GM18868 (cell line): ENCODE data around the gene SLC48A1.
"Not testable (repeated sequence)": the region's sequence is repeated elsewhere in the genome, so short reads cannot be mapped to it uniquely, and the experiment has no call there.

Experiments
- ATAC-seq: cut with Tn5 transposase; IDR thresholded peaks from one replicate; pipeline ENCODE4 v1.9.1; 2021; ENCODE audit warnings: mild to moderate bottlenecking, moderate library complexity; ENCODE audit not compliant: unreplicated experiment

The SLC48A1 gene

GRCh38 chr12:47808050-47808449 lies 35.0 kb downstream of the SLC48A1 start:
- ATAC-seq, result peak; percentile 25

- ATAC-seq, result no peak
These were observed 35.7 kb downstream of the SLC48A1 start for GRCh38 chr12:47808574-47809365.

GRCh38 chr12:47809518-47809917 lies 36.5 kb downstream of the SLC48A1 start:
- not testable (repeated sequence) for ATAC-seq

- ATAC-seq, result no peak
These were observed 38.0 kb downstream of the SLC48A1 start for GRCh38 chr12:47811072-47811396.

GRCh38 chr12:47811581-47812484 lies 38.8 kb downstream of the SLC48A1 start:
- no peak for ATAC-seq

GRCh38 chr12:47812797-47813510 lies 39.9 kb downstream of the SLC48A1 start:
- ATAC-seq, result peak; percentile 71

GRCh38 chr12:47813511-47814196 lies 40.6 kb downstream of the SLC48A1 start:
- peak; percentile 26 for ATAC-seq

GRCh38 chr12:47814539-47815170 lies 41.6 kb downstream of the SLC48A1 start:
- no peak for ATAC-seq

GRCh38 chr12:47815447-47815846 lies 42.4 kb downstream of the SLC48A1 start:
- ATAC-seq, result not testable (repeated sequence)

GRCh38 chr12:47816403-47817271 lies 43.6 kb downstream of the SLC48A1 start:
- no peak for ATAC-seq

- no peak for ATAC-seq
These were observed 44.4 kb downstream of the SLC48A1 start for GRCh38 chr12:47817272-47818006.

GRCh38 chr12:47818007-47818376 lies 45.0 kb downstream of the SLC48A1 start:
- no peak for ATAC-seq

- ATAC-seq, result peak; percentile 4
These were observed 45.6 kb downstream of the SLC48A1 start for GRCh38 chr12:47818467-47819137.

- ATAC-seq, result peak; percentile 26
These were observed 46.3 kb downstream of the SLC48A1 start for GRCh38 chr12:47819138-47819895.

GRCh38 chr12:47819896-47820630 lies 47.0 kb downstream of the SLC48A1 start, which contains the start of gene HDAC7:
TSS of gene HDAC7 (minus strand) at chr12:47819903. CDS start at chr12:47819785, 118 bp downstream.
- ATAC-seq, result peak; percentile 35

GRCh38 chr12:47820631-47821345 lies 47.8 kb downstream of the SLC48A1 start:
- no peak for ATAC-seq
